ENCODE results near the gene COX6B1.

COX6B1 gene

DNA sequence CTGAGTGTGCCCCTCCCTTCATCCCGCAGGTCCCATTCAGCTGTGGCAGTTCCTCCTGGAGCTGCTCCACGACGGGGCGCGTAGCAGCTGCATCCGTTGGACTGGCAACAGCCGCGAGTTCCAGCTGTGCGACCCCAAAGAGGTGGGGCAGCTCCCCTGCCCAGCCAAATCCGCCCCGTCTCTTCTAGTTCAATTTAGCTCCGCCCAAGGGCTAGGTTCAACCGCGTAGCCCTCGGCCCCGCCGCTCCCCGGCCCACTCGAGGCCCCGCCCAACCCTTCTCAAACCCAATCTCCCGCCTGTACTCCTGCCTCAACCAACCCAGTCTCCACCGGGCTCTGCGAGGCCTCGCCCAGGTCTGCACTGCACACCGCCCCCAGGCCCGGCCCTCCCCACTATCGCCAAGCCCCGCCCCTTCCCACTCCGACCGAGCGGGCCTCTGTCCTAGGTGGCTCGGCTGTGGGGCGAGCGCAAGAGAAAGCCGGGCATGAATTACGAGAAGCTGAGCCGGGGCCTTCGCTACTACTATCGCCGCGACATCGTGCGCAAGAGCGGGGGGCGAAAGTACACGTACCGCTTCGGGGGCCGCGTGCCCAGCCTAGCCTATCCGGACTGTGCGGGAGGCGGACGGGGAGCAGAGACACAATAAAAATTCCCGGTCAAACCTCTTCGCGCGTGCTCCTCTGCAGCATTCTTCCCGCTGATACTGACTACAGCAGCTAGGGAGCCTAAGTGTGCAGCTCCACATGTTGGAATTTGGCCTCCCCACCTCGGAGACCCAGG lies 3.7 kb upstream of the COX6B1 start (continued):
- TF ChIP-seq ZNF626 (tag by site-specific recombination; IDR thresholded peaks at IDR 0.05) (no peak), ZNF394 (tag by site-specific recombination; IDR thresholded peaks at IDR 0.05; ENCODE audit: borderline replicate concordance) (peak; percentile 9; the same call in 1 of the 2 replicates), ZNF670 (tag by site-specific recombination; IDR thresholded peaks at IDR 0.05; ENCODE audit: low read depth) (no peak), HOXD13 (CRISPR knock-in tag; IDR thresholded peaks at IDR 0.05; ENCODE audit: borderline replicate concordance) (no peak), ZNF391 (tag by site-specific recombination; IDR thresholded peaks at IDR 0.05; ENCODE audit: borderline replicate concordance, low read depth) (peak; percentile 58; the same call in 1 of the 2 replicates), ZNF354C (tag by site-specific recombination; IDR thresholded peaks at IDR 0.05; ENCODE audit: borderline replicate concordance, low read depth) (no peak), IKZF3 (tag by site-specific recombination; IDR thresholded peaks at IDR 0.05) (peak; percentile 86), ZNF350 (tag by site-specific recombination; IDR thresholded peaks at IDR 0.05) (no peak), ZNF133 (tag by site-specific recombination; IDR thresholded peaks at IDR 0.05) (no peak), KLF1 (tag by site-specific recombination; IDR thresholded peaks at IDR 0.05) (peak; percentile 93), BCL11A (tag by site-specific recombination; IDR thresholded peaks at IDR 0.05; ENCODE audit: low read depth) (0 out of 2 replicates have a peak, but pooled peaks have one; percentile 54), ZNF416 (tag by site-specific recombination; IDR thresholded peaks at IDR 0.05) (no peak), ZNF776 (tag by site-specific recombination; IDR thresholded peaks at IDR 0.05; ENCODE audit: borderline replicate concordance) (no peak), ZFP37 (tag by site-specific recombination; IDR thresholded peaks at IDR 0.05) (no peak), ZBTB8A (tag by site-specific recombination; IDR thresholded peaks at IDR 0.05) (0 out of 2 replicates have a peak, but pooled peaks have one; percentile 7), ZNF239 (tag by site-specific recombination; IDR thresholded peaks at IDR 0.05) (no peak), ZNF223 (tag by site-specific recombination; IDR thresholded peaks at IDR 0.05) (no peak), SCRT1 (tag by site-specific recombination; IDR thresholded peaks at IDR 0.05; ENCODE audit: borderline replicate concordance) (no peak), ZNF473 (tag by site-specific recombination; IDR thresholded peaks at IDR 0.05) (no peak), ZNF654 (tag by site-specific recombination; IDR thresholded peaks at IDR 0.05; ENCODE audit: low read depth) (no peak), ZNF600 (tag by site-specific recombination; IDR thresholded peaks at IDR 0.05) (peak; percentile 98), ZNF157 (tag by site-specific recombination; IDR thresholded peaks at IDR 0.05) (no peak), ZNF324 (tag by site-specific recombination; IDR thresholded peaks at IDR 0.05) (peak; percentile 47; the same call in 1 of the 2 replicates), MEIS1 (CRISPR knock-in tag; IDR thresholded peaks at IDR 0.05; ENCODE audit: borderline replicate concordance) (no peak), SETDB1 (IDR thresholded peaks at IDR 0.05; ENCODE audit: insufficient read length, low read length) (no peak), ZNF426 (tag by site-specific recombination; IDR thresholded peaks at IDR 0.05) (no peak), TCF7L2 (IDR thresholded peaks at IDR 0.05; ENCODE audit: borderline replicate concordance, low read depth, low read length) (no peak), ZNF114 (tag by site-specific recombination; IDR thresholded peaks at IDR 0.05) (no peak), ZNF335 (tag by site-specific recombination; conservative IDR thresholded peaks at IDR 0.05) (peak; percentile 93)
- TF ChIP-seq, protein P1, sequence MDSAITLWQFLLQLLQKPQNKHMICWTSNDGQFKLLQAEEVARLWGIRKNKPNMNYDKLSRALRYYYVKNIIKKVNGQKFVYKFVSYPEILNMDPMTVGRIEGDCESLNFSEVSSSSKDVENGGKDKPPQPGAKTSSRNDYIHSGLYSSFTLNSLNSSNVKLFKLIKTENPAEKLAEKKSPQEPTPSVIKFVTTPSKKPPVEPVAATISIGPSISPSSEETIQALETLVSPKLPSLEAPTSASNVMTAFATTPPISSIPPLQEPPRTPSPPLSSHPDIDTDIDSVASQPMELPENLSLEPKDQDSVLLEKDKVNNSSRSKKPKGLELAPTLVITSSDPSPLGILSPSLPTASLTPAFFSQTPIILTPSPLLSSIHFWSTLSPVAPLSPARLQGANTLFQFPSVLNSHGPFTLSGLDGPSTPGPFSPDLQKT (IDR thresholded peaks at IDR 0.05; ENCODE audit: borderline replicate concordance, low read depth, low read length), result no peak
- TF ChIP-seq, protein P2, sequence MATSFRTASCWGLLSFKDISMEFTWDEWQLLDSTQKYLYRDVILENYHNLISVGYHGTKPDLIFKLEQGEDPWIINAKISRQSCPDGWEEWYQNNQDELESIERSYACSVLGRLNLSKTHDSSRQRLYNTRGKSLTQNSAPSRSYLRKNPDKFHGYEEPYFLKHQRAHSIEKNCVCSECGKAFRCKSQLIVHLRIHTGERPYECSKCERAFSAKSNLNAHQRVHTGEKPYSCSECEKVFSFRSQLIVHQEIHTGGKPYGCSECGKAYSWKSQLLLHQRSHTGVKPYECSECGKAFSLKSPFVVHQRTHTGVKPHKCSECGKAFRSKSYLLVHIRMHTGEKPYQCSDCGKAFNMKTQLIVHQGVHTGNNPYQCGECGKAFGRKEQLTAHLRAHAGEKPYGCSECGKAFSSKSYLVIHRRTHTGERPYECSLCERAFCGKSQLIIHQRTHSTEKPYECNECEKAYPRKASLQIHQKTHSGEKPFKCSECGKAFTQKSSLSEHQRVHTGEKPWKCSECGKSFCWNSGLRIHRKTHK (tag by site-specific recombination; IDR thresholded peaks at IDR 0.05), result no peak
- TF ChIP-seq, protein P3, sequence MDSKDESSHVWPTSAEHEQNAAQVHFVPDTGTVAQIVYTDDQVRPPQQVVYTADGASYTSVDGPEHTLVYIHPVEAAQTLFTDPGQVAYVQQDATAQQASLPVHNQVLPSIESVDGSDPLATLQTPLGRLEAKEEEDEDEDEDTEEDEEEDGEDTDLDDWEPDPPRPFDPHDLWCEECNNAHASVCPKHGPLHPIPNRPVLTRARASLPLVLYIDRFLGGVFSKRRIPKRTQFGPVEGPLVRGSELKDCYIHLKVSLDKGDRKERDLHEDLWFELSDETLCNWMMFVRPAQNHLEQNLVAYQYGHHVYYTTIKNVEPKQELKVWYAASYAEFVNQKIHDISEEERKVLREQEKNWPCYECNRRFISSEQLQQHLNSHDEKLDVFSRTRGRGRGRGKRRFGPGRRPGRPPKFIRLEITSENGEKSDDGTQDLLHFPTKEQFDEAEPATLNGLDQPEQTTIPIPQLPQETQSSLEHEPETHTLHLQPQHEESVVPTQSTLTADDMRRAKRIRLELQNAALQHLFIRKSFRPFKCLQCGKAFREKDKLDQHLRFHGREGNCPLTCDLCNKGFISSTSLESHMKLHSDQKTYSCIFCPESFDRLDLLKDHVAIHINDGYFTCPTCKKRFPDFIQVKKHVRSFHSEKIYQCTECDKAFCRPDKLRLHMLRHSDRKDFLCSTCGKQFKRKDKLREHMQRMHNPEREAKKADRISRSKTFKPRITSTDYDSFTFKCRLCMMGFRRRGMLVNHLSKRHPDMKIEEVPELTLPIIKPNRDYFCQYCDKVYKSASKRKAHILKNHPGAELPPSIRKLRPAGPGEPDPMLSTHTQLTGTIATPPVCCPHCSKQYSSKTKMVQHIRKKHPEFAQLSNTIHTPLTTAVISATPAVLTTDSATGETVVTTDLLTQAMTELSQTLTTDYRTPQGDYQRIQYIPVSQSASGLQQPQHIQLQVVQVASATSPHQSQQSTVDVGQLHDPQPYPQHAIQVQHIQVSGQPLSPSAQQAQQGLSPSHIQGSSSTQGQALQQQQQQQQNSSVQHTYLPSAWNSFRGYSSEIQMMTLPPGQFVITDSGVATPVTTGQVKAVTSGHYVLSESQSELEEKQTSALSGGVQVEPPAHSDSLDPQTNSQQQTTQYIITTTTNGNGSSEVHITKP (tag by site-specific recombination; IDR thresholded peaks at IDR 0.05), result no peak; the same call in none of the 2 replicates
- TF ChIP-seq, protein P4, sequence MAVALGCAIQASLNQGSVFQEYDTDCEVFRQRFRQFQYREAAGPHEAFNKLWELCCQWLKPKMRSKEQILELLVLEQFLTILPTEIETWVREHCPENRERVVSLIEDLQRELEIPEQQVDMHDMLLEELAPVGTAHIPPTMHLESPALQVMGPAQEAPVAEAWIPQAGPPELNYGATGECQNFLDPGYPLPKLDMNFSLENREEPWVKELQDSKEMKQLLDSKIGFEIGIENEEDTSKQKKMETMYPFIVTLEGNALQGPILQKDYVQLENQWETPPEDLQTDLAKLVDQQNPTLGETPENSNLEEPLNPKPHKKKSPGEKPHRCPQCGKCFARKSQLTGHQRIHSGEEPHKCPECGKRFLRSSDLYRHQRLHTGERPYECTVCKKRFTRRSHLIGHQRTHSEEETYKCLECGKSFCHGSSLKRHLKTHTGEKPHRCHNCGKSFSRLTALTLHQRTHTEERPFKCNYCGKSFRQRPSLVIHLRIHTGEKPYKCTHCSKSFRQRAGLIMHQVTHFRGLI (tag by site-specific recombination; IDR thresholded peaks at IDR 0.05), result peak; percentile 37; the same call in 1 of the 2 replicates

Measured in HEK293 (cell line).